Hematopoietic multipotent progenitor cell treated with erythropoietin and hydrocortisone succinate and interleukin-3 and kit ligand, for 6 days (in vitro differentiated cells): ENCODE measurements around the gene SPPL2C.
A peak's percentile ranks its signal among the peaks of the same experiment; 100 is the strongest.

ENCODE experiments used
- DNase-seq: peaks from one replicate; pipeline ENCODE4 v3.0.0-alpha.2; 2015

The SPPL2C gene

DNA sequence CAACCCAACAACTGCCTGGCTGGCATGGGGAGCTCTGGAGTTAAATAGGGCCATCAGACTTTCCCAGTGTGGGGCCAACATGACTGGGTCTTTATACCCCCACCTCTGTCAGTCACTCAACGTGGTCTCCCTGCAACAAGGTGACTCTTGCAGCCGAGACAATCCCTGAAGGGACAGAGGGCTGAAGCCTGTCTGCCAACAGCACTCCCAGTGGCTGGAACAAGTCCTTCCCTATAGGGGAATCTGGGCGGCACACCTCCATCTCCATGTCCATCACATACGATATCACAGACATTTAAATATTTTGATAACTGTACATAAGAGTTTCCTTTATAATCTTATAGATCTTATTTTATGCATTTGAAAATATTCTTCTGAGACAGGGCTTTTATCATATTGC lies 44.9 kb downstream of the SPPL2C start:
- no peak for DNase-seq

GRCh38 chr17:45893725-45894021 lies 49.0 kb downstream of the SPPL2C start:
- no peak for DNase-seq

GRCh38 chr17:45894022-45894784 lies 49.5 kb downstream of the SPPL2C start, which contains the start of gene MAPT:
Gene MAPT (plus strand): TSS chr17:45894554. CDS start chr17:45962338, 67,784 bp downstream.
- DNase-seq = peak; percentile 87

DNA sequence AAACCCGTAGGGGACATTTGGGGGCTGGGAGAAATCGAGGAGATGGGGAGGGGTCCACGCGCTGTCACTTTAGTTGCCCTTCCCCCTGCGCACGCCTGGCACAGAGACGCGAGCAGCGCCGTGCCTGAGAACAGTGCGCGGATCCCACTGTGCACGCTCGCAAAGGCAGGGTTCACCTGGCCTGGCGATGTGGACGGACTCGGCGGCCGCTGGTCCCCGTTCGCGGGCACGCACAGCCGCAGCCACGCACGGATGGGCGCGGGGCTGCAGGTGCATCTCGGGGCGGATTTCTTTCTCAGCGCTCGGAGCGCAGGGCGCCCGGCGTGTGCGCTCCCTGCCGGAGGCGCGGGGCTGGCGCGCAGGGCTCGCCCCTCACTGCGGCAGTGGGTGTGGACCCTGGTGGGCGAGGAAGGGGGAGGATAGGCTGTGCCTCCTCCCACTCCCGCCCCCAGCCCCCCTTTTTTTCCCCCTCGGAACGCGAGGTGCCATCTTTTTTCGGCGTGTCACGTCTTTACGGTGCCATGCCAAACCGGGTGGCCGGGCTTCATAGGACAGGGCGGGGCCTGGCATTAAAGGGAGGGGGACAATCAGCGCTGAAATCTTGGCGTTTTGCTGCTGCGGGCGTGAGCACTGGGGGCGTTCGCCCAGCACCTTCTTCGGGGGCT lies 50.8 kb downstream of the SPPL2C start:
- DNase-seq = peak; percentile 11

DNA sequence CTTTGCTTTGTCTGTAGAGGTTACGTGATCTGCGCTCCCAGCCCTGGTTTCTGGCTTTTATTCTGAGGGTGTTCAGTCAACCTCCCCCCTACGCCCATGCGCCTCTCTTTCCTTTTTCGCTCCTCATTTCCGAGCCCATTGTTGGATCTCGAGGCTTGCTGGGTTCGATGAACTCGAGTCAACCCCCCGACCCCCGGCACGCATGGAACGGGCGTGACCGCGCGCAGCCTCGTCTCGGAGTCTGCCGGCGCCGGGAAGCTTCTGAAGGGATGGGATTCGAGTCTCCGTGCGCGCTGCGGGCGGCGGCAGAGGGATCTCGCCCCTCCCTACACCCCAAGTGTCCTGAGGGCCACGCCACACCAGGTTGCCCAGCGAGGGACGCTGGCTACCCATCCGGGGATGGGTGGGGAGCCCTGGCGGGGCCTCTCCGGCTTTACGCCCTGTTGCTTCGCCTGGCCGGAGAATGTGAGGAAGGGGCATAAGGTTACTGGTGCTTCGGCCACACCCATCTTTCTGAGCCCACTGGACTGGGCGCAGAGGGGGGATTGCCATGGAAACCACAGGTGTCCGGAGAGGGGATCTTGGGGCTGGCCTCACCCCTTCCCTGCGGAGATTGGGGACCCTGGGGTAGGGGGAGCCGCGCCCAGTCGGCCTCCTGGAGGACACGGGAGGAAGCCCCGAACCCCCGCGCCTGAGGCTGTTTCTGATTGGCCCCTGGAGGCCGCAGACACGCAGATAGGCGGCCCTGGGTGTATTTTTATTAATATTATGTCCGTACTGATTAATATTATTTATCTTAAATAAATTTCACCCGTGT lies 51.5 kb downstream of the SPPL2C start:
- DNase-seq = no peak
